HG03159 (cell line): Measurements from ENCODE around the gene ANXA6.

Experiments
- ATAC-seq: cut with Tn5 transposase; IDR thresholded peaks from one replicate; pipeline ENCODE4 v1.9.1; 2021; ENCODE audit warnings: mild to moderate bottlenecking, moderate library complexity; ENCODE audit not compliant: unreplicated experiment

ANXA6 gene

DNA sequence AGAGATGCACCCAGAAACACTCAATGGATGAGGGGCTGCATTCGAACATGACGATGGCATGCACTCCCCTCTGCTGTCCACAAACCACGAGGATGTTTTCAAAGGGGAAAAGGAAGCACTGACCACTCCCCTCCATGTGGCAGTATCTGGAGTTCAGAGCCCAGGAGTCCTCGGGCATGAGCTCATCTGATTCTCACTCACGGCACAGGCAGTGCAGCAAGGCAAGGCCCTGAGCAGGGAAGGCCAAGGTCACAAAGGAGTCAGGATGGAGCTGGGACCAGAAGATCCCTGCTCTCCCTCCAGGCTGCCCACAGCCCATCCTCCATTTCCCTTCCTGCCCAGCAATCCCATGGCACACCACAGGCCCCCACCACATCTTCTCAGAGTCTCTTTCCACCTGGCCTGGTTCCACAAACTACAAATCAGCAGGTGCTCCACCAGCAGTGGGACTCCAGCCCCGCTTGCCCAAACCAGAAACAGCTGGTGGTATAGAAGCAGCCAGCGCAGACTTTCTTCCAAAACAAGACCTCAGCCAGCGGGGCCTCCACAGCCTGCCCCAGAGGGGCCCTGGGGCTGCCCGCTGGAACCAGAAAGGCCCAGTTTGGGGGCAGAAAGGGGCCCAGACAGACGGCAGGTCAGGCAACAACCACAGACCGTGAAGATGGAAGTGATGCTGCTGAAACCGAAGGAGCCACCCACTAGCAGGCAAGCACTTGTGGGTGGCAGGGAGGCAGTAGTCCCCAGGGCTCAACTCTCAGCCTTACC lies 89.0 kb downstream of the ANXA6 start:
- peak; percentile 66 for ATAC-seq

DNA sequence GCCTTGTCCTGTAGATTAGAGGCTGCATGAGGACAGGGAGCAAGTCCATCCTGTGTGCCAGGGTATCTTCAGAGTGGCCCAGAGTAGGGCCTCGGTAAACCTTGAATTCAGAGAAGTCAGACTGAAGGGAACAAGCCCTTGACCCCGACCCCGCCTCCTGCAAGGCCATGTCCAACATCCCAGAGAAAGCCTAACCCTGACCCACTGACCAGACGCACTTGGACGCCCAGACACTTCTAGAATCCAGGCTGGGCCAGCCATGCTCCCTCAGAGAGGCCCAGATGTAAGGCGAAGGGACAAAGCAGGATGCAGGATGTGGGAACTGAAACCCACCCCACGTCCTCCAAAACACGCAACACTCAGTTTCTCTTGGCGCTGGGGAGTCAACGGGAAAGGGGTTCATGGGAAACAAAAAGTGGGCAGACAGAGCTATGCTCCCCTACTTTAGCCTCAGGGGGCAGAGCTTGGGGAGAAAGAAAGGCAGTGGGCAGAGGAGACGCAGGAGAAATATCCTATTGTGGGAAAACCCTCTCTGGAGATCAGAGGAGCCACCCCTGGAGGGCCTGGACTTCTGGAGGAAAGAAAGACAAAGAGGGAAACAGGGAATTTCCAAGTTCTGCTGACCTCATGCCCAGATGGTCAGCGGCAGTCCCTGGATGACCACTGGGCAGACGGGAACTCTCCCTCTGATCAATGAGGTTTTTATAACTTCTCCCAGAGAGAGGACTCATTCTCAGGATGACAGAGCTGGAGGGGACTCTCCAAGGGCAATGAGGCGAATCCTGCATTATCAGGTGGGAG lies 89.7 kb downstream of the ANXA6 start:
- no peak for ATAC-seq

DNA sequence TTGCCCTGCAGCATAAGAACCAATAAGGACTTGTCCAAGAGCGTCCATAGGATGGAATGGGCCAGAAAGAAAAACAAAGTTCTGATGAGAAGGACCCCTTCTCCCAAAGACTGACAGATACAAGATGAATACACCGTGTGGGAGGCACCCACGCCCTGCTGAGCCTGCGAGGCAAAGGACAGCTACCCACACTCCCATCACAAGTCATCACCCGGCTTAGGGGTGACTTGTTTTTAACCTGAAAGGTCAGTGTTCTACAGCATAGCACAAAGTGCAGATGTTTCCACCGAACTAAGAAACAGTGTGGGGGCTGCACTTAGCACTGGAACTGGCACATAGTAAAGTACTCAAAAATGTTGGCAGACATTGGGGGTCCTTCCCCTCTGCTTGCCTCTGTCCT lies 90.7 kb downstream of the ANXA6 start:
- ATAC-seq, result no peak

DNA sequence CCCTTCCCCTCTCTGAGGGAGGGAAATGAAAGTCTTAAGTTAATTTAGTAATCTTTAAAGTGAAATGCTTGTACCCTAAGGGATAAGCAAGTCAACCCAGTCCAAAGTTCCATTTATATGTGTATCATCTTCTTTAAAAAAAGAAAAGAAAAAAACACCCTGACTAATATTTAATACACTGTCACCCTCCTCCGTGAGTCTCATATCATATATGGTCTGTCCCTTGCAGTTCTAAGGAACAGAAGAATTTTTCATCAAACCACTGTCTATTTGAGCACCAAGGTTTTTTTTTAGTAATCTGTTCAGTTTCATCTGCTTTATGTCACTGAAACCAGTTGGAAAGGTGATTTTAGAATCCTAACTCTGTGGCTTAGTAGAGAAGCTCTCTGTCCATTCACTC lies 92.0 kb downstream of the ANXA6 start:
- ATAC-seq, result no peak

DNA sequence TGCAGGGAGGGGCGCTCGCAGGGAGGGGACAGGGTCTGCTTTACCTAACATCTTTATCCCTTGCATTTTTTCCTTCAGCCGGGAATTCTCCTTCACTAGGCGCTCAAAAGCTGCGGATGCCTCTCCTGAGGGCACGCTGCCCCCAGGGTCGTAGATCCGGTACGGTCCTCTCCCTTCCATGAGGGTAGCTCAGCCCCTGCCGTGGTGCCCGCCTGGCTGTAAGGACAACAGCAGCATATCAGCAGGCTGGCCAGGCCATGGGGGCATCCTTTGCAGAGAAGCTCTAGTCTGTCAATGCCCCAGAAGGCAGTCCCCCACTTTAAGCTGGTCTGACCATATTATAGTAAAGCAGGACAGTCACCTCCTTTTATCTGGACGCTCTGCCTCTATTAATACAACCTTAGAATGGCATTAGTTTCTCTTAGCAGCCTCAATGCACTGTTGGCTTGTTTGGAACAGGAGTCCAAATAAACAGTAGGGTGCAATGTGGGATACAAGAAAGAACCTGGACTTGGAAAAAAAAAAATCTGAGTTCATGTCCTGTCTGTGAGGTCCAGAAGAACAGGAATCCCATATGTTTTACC lies 92.6 kb downstream of the ANXA6 start:
- no peak for ATAC-seq

DNA sequence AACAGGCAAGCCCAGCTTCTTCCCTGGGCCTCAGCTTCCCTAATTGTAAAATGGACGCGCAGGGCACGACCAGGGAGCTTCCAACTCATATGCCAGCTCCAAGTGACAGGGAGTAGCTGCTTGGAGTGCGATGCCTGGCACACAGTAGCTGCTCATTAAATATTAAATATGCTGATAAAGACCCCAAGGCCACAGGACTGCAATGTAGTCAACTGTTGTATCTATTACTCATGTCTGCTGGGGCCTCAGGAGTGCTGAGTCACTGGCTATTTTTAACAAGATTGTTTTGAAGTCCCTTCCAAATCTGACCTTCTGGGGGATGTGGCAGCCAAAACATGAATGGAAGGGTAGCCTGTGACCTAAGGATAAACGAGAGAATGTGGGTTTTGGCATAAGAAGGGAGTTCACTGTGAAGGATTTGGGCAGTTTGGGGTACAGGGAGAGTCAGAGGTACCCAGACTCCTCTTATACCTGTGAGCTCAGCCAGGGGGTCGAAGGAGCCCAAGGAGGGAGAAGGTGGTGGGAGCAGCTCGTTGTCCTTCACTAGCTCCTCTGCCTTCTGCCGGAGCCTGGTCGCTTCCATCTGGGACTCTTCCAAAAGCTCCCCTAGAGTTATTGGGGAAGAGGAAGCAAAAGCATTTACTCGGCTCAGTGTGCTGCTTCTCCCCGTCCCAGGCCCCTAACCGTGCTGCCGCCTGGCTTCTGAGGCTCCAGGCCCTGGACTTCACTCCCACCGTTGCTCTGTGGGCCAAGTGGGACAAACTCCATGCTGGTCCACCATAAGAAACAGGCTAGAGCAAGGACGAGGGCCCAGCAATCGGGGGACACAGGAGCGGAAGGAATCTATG lies 94.2 kb downstream of the ANXA6 start:
- ATAC-seq, result no peak

DNA sequence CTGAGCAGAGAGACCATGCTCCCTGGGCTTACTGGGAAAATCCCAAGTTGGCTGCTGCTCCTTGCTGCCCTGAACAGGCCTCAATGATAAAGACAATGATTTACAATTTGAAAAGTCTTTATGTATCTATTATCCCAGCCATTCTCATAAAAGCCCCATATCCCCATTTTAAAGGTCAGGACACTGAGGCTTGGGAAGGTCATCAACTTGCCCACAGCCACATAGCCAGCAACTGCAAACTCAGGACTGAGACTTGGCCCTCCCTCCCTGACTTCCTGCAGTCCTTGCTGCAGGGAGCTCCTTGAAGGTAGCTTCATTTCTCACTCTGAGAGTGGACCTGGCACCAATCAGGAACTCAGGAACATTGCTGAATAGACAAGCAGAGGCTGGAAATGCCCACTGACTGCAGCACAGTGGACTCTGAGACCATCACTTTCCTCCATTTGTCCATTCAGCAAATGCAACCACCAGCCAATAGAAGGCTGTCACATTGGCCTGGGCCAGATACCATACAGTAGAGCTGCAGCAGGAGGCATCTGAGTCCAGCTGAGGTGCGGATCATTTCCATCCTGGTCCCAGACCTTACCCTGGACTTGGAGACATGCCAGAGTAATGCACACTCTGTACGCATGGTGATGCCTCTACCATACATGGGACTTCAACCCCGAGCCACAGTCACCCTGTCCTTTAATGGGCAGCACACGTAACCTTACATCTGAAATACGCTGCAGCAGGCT lies 95.0 kb downstream of the ANXA6 start:
- ATAC-seq, result no peak

DNA sequence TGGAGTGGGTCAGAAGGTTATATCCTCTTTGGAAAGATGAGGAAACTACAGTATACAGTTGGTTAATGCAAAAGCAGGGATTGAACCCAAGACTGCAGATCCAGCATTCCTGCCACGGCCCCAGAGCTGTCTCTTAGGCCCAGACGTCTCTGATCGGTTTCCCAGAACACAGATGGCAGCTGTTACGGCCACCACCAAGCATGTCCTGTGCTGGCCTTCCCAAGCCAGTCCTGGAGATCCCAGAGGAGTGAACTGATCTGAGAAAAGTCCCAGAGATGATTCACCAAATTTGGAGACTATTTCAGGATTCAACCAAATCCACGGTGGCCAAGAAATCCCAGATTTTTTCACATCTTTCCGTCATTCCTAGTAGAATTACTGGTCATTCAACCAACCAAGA lies 96.8 kb downstream of the ANXA6 start:
- ATAC-seq, result no peak

DNA sequence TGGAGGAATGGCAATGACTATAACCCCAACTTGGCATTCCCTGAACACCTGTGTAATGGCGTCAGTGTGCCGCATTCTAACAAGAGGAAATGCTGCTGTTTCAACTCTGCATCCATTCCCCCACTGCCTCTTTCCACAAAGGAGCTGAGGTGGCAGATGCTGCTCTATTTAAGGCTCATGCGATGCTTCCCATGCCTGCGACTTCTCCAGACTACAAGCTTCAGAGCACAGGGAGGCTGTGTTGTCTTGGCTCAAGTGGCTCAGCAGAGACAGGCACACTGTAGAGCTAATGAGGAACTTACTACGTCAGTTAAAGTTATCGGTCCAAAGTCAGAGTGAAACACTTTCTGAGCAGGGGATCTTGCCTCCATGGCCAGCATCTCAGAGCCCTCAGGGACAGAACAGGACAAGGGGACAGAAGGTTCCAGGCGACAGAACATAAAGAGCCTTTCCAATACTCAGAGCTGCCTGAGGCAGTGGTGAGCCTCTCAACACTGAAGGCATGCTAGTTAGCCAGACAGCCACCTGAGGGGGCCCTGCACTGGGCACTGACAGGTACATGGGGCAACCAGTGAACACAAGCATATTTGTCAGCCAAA lies 98.6 kb downstream of the ANXA6 start:
- no peak for ATAC-seq

DNA sequence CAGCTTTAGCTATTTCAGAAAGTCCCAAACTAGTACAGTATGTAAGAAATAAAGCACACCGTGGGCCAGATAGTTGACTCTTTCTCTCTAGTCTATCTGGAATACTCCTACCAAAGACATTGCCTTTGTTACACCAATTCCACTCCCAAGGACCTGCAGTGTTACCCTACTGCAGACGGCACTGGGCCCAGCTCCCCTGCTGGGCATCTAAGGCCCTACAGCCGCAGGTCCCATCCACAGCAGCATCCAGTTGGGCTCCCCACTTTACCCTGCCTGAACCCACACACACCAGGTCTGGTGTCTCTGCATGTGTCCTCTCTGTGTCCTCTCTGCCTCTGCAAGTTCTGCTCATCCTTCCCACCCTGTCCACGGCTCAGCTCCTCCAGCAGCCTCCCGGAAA lies 99.3 kb downstream of the ANXA6 start:
- no peak for ATAC-seq

DNA sequence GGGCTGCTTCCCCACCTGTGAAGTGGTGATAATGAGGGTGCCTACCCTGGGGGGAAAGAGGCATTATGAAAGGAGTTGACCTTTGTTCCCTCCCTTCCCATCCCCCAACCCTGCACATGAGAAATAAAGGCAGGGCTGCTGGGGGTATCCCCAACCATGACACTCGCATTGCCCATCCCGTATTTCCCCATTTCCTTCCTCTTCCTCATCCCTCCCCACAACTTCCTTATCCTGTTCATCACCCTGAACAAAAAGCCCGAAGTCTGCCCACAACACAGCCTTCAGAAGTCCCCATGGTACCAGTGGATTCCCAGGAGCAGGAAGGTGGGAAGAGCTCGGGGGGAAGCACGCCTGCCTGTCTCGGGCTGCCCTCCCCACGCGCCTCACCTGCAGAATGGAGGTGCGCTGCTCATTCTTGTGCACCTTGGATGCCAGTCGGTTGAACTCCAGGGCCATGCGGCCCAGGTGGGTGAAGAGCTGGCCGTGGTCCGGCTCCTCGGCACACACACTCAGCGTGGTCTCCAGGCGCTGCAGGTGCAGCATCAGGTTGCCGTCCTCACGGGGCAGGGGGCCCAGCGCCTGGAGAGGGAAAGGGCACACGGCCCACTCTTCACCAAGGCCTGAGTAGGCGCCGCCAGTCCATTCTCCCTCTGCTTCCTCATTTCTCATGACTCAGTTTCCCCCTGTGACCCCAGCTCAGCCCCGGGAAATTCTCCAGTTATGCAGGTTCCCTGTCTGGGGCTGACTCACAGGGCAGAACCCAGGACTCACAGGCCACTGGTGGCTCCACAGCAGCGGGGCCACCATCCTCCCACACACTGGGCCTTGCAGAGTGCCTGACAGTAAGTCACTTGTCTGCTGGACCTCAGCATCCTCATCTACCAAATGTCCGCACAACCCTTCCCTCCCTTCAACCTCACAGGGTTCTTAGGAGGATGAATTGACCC lies 100.9 kb downstream of the ANXA6 start:
- ATAC-seq, result no peak

DNA sequence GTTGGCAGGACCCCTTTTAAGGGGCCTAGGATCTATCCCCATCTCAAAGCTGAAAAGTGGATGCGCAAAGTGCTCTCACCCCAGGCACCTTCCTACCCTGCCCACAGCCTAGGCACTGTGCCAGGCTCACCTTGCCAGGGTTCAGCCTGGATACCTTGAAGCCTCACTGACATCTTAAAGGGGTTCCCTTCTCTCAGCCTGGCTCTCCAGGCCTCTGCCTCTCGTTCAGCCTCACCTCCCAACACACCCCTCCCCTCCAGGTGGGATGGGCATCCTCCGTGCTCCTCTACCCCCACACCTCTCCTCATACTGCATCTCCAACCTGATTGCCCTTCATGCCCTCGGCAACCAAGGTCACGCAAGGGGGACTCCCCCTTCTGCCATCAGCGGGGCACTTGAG lies 102.2 kb downstream of the ANXA6 start:
- ATAC-seq, result no peak

DNA sequence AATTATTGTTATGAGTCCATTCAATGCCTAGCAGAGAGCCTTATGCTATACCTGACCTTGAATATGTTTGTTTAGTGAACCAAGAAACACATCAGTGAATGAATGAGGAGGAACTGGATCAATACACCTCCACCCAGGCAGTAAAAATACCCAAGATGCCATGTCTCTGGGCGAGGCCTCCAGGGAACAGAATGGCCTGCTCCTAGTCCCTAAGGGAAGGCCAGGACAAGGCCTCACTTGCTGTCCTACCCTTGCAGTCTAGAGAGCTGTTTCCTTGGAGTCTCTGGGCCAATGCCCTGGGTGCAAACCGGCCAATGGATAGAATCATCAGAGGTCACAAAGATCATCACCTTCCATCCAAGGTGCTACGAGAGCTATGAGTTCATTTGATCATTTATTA lies 102.9 kb downstream of the ANXA6 start:
- no peak for ATAC-seq

DNA sequence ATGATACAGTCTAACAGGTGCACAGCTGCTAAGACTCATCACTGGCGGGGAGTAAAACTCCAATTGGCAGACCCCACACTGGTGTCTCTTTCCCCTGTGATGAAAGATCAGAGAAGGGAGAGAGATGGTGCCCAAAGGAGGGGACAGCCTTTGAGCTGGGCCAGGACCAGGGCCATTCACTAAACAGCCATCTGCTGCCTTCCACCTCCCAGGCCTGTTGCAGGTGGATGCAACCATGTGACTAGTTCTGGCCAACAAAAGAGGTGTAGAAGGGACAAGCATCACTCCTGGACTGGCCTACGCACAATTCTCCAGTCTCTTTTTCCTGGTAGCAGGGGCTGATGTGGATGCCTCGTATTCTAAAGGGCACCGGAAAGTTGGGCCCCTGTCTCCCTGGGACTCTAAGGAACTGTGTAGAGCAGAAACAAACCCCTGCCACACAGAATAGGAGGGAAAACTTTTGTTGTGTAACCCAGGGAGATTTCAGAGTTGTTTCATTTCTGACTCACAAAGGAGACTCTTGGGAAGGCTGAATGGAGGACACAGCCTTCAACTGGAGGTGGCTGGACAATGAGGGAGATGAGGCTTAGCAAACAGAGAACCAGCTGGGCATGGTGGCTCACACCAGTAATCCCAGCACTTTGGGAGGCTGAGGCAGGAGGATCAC lies 103.7 kb downstream of the ANXA6 start:
- ATAC-seq, result no peak

DNA sequence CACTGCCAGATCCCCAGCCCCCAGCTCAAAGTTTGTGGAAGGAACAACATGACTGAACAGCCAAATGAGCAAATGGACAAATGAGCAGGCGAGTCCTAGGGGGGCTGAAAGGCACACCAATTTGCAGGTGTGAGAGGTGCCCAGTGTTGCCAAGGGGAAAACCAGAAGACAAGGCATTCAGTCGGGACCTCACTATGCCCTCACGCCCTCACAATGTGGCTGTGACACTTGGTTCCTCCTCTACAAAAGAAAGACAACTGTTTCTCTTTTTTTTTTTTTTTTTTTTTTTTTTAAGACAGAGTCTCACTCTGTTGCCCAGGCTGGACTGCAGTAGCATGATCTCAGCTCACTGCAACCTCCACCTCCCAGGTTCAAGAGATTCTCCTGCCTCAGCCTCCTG lies 104.7 kb downstream of the ANXA6 start:
- ATAC-seq, result no peak

DNA sequence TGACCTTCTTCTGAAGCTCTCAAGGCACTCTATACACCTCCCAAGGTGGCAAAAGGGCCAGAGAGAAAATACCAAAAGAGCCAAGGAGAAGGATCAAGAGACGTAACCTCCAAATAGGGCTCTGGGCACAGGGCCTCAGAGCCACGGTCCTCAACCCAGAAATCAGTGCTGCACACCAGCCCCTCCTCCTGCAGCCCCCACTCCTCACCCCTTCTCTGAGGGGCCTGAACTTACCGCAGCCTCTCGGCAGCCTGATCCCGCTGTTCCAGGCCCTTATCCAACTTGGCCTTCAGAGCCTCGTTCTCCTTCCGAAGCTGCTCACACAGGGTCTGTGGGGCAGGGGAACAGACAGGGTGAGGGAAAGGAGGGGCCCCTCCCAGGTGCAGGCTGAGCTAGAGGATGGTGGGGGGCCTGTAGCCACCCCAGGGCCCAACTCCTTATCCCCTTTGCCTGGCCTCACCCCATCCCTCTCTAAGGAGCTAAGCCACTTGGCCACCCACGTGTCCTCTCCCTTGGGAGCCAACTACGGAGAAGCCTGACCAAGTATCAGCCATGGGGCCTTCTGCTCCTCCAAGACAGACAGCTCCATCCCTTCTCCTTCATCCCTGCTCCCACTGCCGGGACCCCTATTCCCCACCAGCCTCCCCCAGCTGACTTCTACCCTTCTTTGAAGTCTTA lies 105.5 kb downstream of the ANXA6 start:
- peak; percentile 7 for ATAC-seq

DNA sequence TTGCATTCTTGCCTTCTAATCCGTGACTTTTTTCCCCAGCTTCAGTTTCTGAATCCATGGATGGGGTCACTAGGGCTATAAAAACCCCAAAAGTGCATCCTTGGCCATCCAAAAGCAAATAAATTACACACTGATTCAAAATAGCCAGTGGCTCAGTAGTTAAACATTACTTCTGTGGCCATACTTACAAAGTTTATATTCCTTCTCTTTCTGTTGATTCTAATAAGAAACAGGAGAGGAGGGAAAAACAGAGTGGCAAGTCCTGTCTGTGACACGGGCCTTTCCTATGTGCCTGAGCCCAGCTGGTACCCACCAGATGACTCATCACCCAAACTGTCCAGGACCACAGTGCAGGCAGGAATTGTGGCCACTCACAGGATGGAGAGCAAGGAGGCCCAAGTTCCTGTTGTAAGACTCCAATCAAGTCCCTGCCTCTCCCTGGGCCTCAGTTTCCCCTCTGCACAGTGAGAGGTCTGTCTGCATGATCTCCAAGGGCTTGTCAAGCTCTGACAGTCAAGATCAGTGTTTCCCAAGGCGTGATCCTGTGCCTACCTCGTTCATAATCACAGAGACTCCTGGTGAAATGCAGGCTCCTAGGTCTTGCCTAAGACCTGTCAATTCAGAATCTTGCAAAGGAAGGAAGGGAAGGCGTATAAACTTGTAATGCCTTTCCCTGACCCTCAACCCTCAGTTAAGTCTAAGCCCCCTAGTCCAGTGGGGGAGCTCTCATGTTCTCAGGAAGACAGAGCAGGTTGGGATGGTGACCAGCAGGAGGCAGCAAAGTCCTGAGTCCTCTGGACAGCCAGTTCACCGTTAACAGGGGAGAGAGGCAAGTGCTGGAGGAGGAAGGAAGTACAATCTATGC lies 106.3 kb downstream of the ANXA6 start:
- ATAC-seq, result peak; percentile 80
